Neuron (in vitro differentiated cells): ENCODE results near the gene ITGA2.

Experiments
- H2AFZ ChIP-seq: one replicate; pipeline ENCODE4 v1.6.1; 2013; ENCODE audit warnings: low read depth, mild to moderate bottlenecking, inconsistent platforms, low read length, moderate library complexity
- H3K27me3 ChIP-seq: one replicate; pipeline ENCODE4 v1.6.1; 2013; ENCODE audit warnings: low read length; ENCODE audit not compliant: insufficient read depth
- H3K36me3 ChIP-seq: one replicate; pipeline ENCODE4 v1.6.1; 2013; ENCODE audit warnings: low read length; ENCODE audit not compliant: insufficient read depth
- H3K4me1 ChIP-seq: one replicate; pipeline ENCODE4 v1.6.1; 2013; ENCODE audit warnings: low read length; ENCODE audit not compliant: insufficient read depth
- H3K4me3 ChIP-seq: 2 replicates; pipeline ENCODE4 v1.5.1; 2013; ENCODE audit warnings: mild to moderate bottlenecking, low read length, moderate library complexity
- H3K9me3 ChIP-seq: one replicate; pipeline ENCODE4 v1.6.1; 2013; ENCODE audit warnings: low read length

The ITGA2 gene

GRCh38 chr5:53087171-53087570 is 98.0 kb downstream of the ITGA2 start:
- H3K27me3 ChIP-seq = no peaks in the 10 kb centered on the region
- peaks cover 26% of the 10 kb centered on the region for H3K36me3 ChIP-seq
- no peaks in the 10 kb centered on the region for H3K4me1 ChIP-seq
- H2AFZ ChIP-seq = no peak overlapping the region
- no peaks in the 10 kb centered on the region for H3K9me3 ChIP-seq
- H3K4me3 ChIP-seq = no peak overlapping the region

GRCh38 chr5:53087621-53088121 is 98.5 kb downstream of the ITGA2 start:
- Histone ChIP-seq H3K4me1 (no peaks in the 10 kb centered on the region), H3K36me3 (peaks cover 26% of the 10 kb centered on the region), H3K27me3 (no peaks in the 10 kb centered on the region), H2AFZ (no peak overlapping the region), H3K9me3 (no peaks in the 10 kb centered on the region), H3K4me3 (no peak overlapping the region)

- Histone ChIP-seq H3K36me3 (peaks cover 16% of the 10 kb centered on the region), H3K4me3 (no peak overlapping the region), H3K4me1 (no peaks in the 10 kb centered on the region), H3K9me3 (no peaks in the 10 kb centered on the region), H2AFZ (no peak overlapping the region), H3K27me3 (no peaks in the 10 kb centered on the region)
These were observed 100.4 kb downstream of the ITGA2 start for GRCh38 chr5:53089481-53089991.

GRCh38 chr5:53090229-53090628 is 101.1 kb downstream of the ITGA2 start:
- H3K9me3 ChIP-seq = no peaks in the 10 kb centered on the region
- peaks cover 13% of the 10 kb centered on the region for H3K36me3 ChIP-seq
- H3K27me3 ChIP-seq = no peaks in the 10 kb centered on the region
- no peaks in the 10 kb centered on the region for H3K4me1 ChIP-seq
- H2AFZ ChIP-seq = no peak overlapping the region
- no peak overlapping the region for H3K4me3 ChIP-seq

GRCh38 chr5:53091289-53091688 is 102.1 kb downstream of the ITGA2 start:
- Histone ChIP-seq H3K27me3 (no peaks in the 10 kb centered on the region), H2AFZ (no peak overlapping the region), H3K4me1 (no peaks in the 10 kb centered on the region), H3K4me3 (no peak overlapping the region), H3K9me3 (no peaks in the 10 kb centered on the region), H3K36me3 (peaks cover 13% of the 10 kb centered on the region)

GRCh38 chr5:53092242-53092641 is 103.1 kb downstream of the ITGA2 start:
- H3K4me3 ChIP-seq = no peak overlapping the region
- no peak overlapping the region for H2AFZ ChIP-seq
- H3K4me1 ChIP-seq = no peaks in the 10 kb centered on the region
- H3K27me3 ChIP-seq = no peaks in the 10 kb centered on the region
- H3K36me3 ChIP-seq = peaks cover 11% of the 10 kb centered on the region
- H3K9me3 ChIP-seq = no peaks in the 10 kb centered on the region

GRCh38 chr5:53095217-53095616 is 106.1 kb downstream of the ITGA2 start:
- Histone ChIP-seq H3K36me3 (peaks cover 27% of the 10 kb centered on the region), H3K9me3 (no peaks in the 10 kb centered on the region), H3K4me1 (no peaks in the 10 kb centered on the region), H3K4me3 (no peak overlapping the region), H3K27me3 (no peaks in the 10 kb centered on the region), H2AFZ (no peak overlapping the region)

GRCh38 chr5:53095931-53096525 is 106.9 kb downstream of the ITGA2 start:
- H2AFZ ChIP-seq = no peak overlapping the region
- no peaks in the 10 kb centered on the region for H3K27me3 ChIP-seq
- H3K4me3 ChIP-seq = no peak overlapping the region
- H3K4me1 ChIP-seq = no peaks in the 10 kb centered on the region
- H3K36me3 ChIP-seq = peaks cover 30% of the 10 kb centered on the region
- no peaks in the 10 kb centered on the region for H3K9me3 ChIP-seq

- H3K4me1 ChIP-seq = no peaks in the 10 kb centered on the region
- no peaks in the 10 kb centered on the region for H3K9me3 ChIP-seq
- H2AFZ ChIP-seq = no peak overlapping the region
- H3K27me3 ChIP-seq = no peaks in the 10 kb centered on the region
- H3K4me3 ChIP-seq = no peak overlapping the region
- H3K36me3 ChIP-seq = peaks cover 41% of the 10 kb centered on the region
These were observed 110.4 kb downstream of the ITGA2 start for GRCh38 chr5:53099546-53099945.

- no peak overlapping the region for H3K4me3 ChIP-seq
- H3K36me3 ChIP-seq = peaks cover 43% of the 10 kb centered on the region
- no peaks in the 10 kb centered on the region for H3K4me1 ChIP-seq
- no peaks in the 10 kb centered on the region for H3K27me3 ChIP-seq
- H2AFZ ChIP-seq = no peak overlapping the region
- no peaks in the 10 kb centered on the region for H3K9me3 ChIP-seq
These were observed 111.5 kb downstream of the ITGA2 start for GRCh38 chr5:53100606-53101005.

GRCh38 chr5:53105611-53106300 is 116.6 kb downstream of the ITGA2 start:
- H3K4me1 ChIP-seq = peaks cover 6% of the 10 kb centered on the region
- H3K27me3 ChIP-seq = no peaks in the 10 kb centered on the region
- H2AFZ ChIP-seq = no peak overlapping the region
- H3K36me3 ChIP-seq = peaks cover 17% of the 10 kb centered on the region
- no peaks in the 10 kb centered on the region for H3K9me3 ChIP-seq
- no peak overlapping the region for H3K4me3 ChIP-seq

- Histone ChIP-seq H3K36me3 (peaks cover 2% of the 10 kb centered on the region), H3K27me3 (no peaks in the 10 kb centered on the region), H3K4me3 (peak overlapping the region; percentile 84), H3K4me1 (peaks cover 6% of the 10 kb centered on the region), H2AFZ (peak overlapping the region; percentile 95), H3K9me3 (no peaks in the 10 kb centered on the region)
These were observed 119.9 kb downstream of the ITGA2 start for GRCh38 chr5:53109056-53109442.

GRCh38 chr5:53109443-53110127 is 120.4 kb downstream of the ITGA2 start, which contains the start of gene MOCS2:
MOCS2 (minus strand) TSS chr5:53109757; CDS start chr5:53107174, 2,583 bp downstream.
- Histone ChIP-seq H3K4me3 (peak within 1 kb of the TSS; percentile 84), H3K4me1 (peaks cover 6% of the 10 kb centered on the region), H3K9me3 (no peaks in the 10 kb centered on the region), H3K36me3 (peaks cover 2% of the 10 kb centered on the region), H2AFZ (peak within 1 kb of the TSS; percentile 95), H3K27me3 (no peaks in the 10 kb centered on the region)
